HG02759 (cell line): Measurements from ENCODE around the gene GPRIN2.
"Not testable (repeated sequence)": the region's sequence is repeated elsewhere in the genome, so short reads cannot be mapped to it uniquely, and the experiment has no call there.

Experiments used
- ATAC-seq: cut with Tn5 transposase; IDR thresholded peaks from one replicate; pipeline ENCODE4 v1.9.1; 2021; ENCODE audit warnings: mild to moderate bottlenecking, moderate library complexity; ENCODE audit not compliant: unreplicated experiment

GPRIN2 gene

DNA sequence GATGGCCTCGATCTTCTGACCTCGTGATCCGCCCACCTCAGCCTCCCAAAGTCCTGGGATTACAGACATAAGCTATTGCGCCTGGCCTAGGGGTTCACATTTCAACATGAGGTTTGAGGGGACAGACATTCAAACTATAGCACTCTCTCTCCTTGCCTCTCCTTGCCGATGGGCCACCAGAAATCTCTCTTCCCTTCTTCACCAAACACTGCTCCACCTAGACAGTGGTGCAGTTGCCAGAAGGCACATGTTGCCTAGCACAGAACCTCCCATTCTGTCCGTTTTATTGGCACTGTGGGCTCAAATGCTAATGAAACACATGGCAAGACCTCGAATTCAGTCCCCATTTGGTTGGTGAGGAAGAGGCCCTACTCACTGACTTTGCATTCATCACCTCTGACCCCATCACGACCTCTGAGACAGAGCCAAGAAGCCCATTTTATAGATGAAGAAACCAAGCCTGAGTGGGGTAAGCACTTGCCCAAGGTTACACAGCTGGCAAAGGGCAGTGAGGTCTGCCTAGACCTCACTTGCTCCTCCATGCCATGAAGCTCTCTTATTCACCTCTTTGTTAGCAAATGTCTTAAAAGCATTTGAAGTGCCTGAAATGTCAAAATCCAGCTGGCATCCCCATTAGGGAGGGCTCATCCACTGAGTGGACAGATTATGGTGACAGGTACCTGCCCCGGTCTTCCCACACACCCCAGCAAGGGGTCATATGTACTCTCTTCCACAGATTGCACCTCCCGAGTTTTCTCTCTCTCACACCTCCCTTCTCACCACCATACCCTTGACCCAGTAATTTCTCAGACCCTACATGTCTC lies 34.0 kb downstream of the GPRIN2 start:
- ATAC-seq: no peak

DNA sequence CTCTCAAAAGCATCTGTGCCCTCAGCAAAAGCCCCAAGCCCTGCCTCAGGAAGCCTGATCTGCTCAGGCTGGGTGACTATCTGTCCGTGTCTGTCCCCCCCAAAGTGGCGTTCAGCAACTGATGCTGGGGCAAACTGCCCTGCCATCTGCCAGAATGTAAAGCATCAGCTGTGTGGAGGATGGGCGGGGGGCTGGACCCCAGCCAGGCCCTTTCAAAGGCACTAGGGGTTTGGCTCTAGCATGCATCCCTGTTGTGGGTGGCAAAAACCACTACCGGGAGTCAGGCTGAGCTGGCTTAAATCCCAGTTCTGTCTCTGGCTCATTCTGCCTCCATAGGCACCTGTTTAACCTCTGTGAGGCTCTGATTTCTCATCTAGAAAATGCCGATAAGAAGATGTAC lies 35.5 kb downstream of the GPRIN2 start:
- ATAC-seq: no peak

DNA sequence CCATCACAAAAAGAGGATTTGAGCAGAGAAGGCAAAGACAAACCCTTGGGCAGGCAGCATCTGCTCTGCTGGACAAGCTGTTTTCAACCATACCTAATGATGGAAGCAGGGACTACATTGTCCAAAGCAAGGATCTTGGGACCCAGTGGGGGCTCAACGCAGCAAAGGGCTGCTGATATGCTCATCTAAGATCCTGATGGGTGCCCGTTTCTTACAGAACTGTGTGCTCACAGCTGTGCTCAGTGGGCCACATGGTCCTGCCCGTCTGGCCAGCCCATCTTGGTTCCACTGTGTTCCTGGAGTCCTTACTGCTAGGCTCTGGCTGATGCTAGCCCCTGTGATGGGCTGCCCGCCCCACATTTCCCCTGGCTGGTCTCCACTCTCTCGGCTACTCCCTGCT lies 36.1 kb downstream of the GPRIN2 start:
- no peak for ATAC-seq

DNA sequence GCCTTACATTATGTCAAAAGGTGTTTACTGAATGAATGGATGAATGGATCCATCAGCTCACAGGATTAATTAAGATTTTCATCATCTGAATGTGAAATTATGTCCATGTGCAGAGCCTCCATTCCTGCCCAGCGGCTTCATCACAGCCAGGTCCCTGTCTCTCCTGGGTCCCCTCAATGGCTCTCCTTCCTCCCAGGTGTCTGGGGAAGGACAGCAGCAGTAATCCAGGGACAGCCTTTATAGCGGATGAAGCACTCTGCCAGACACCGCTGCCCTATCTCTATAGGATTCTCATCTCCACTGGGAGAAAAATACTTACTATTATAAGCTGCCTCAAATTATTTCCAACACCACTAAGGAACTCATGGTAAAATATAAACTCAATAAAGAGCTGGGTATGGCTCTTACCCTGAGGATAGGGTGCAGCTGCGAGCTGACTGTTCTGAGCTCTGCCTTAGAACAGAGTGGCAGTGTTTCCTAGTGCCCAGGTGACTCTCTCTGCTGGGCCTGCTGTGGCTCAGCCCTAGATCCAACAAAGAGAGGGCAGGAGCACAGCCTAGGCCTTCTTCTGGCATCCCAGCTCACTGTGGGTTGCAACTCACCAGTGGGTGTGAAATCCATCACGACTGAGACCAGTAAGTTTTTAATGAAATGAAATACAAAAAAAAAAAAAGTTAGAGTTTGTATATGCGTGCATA lies 38.3 kb downstream of the GPRIN2 start:
- no peak for ATAC-seq

DNA sequence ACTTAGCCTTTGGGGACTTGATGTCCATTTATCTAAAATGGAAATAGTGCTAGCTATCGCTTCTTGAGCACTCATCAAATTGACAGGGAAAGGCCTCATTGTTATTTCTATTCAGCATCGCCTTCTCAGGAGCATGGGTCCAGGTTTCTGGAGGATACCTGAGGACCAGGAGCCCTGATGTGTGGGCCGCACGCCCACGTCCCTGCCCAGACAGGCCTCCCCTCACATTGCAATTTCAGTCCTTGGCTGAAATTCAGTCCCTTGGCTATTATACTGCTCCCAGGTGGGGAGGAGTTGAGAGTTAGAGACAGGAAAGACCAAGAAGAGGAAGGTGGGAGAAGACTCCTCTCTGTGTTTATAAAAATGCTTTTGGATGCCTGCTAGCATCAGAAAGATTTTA lies 38.9 kb downstream of the GPRIN2 start:
- no peak for ATAC-seq

DNA sequence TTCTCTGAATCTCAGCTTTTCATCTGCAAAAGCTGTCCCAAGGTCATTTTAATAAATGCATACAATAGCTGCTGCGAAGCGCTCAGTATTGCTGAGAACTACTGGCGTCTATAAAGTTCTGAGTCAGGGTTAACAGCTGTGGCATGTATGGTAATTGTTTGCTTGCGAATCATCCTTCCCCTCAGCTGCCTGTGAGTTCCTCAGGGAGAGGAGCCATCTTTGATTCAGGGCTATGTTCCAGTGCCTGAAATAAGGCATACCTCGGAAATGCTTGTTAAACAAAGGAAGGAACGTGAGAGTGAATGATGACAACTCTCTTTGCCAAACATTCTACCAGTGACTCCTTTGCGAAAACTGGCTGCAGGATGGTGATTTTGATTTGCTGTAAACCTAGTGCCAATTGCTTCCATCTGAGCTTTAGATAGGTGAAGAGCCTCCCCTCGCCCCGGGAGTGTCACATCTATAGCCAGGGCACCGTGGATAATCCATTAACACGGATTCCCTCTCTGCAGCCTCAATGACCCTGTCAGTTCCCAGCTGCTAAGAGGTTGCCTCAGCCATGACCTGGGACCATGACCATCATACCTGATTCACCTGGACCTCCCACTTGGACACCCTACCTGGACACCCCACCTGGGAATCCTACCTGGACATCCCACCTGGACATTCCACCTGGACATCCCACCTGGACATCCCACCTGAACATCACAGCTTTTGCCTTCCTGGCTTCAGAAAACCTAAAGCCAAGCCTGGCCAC lies 39.6 kb downstream of the GPRIN2 start:
- ATAC-seq: no peak

DNA sequence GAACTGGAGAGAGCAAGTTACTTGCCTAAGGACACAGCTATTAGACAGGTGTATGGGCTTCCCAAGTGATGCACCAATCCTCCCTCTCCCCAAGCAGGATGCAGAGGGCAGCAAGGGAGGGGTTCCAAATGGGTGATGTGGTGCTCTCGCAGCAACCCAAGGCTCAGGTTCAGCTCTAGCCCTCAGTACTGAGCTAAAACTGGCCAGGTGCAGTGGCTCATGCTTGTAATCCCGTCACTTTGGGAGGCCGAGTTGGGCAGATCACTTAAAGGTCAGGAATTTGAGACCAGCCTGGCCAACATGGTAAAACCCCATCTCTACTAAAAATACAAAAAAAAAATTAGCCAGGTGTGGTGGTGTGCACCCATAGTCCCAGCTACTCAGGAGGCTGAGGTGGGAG lies 40.7 kb downstream of the GPRIN2 start:
- ATAC-seq: no peak

DNA sequence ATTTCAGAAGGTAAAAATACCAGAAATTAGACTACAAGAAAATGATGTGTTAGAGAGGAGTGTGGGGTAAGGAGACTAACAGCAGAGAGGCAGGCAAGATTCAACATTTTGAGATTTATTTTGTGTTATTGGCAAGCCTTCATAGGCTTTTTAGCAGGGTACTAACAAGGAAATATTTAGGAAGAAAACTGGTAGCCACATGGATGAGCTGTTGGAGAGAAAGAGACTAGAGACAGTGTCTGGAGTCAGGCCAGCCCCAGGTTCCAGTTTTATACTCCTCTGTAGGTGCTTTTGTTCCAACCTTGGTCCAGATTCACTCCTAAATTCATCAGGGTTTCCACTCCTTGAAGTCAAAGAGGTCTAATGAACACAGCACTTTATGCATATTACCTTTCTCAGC lies 41.1 kb downstream of the GPRIN2 start:
- ATAC-seq: no peak

DNA sequence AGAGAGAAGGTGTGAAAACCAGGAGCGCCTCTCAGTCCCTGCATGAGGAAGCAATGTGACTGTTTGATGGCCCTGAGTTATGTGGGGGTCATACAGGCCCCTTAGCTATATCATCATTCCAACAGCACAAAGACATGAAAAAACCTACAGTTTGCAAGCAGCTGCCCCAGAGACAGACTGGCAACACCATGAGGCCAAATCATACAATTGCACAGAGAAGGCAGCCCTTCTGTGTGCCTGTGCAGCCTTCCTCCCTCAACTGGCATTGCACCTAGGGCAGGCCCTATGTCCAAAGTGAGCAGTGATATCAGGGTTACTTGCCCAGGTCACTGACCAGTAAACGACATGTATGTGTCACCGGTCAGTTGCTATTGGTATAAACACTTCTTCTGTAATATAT lies 41.6 kb downstream of the GPRIN2 start:
- no peak for ATAC-seq

DNA sequence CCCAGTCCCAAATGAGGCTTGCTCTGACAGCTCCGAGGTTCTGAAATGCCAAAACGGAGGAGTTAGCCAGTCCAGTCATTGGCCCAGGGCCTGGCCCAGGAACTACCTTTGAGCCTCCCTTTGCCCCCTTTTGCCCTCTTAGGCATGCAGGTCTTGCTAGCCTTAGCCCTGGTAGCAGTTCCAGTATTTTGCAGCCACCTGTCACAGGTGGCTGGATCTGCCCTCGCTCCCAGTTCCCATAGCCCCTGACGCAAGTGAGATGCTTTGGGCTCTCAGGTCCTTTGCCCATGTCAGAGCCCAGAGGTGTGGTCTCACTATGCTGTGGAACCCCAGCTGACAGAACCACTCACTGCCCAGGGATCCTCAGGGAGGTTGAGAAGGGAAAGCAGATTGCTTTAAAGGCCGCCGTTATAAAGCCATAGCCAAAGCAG lies 42.0 kb downstream of the GPRIN2 start:
- no peak for ATAC-seq

DNA sequence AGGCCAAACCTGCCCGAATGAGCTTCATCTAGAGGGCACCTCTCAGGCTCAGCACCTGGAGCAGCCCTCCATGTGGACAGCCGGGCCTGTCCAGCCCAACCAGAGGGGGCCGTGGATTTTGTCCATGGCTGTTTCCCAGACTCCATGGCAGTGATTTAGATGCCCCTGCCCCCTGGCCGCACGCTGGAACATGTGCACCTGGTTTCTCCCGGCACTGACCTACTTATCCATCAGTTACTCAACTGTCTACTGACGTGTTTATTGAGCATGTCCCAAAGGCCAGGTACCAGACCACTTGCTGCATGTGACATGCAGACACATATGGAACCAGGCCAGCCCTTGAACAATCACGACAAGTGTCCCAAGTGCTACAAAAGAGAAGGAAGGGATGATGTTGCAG lies 43.1 kb downstream of the GPRIN2 start:
- not testable (repeated sequence) for ATAC-seq

DNA sequence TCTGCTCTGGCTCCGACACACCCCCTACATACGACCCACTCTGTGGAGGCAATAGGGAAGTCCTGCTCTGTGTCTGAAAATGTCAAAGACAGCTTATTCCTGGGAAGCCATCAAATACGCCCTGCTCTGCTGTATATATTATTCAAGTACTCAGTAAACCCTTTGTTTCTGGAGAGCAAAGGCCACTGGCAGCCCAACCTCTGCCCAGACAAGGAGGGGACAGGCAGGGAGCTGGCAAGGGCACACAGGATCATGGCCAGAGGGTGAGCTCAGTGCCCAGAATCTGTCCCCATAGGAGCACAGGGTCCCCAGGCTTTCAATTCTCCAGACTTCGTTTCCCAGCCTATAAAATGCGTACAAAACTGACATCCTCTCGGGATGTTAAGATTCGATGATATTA lies 43.7 kb downstream of the GPRIN2 start:
- not testable (repeated sequence) for ATAC-seq

DNA sequence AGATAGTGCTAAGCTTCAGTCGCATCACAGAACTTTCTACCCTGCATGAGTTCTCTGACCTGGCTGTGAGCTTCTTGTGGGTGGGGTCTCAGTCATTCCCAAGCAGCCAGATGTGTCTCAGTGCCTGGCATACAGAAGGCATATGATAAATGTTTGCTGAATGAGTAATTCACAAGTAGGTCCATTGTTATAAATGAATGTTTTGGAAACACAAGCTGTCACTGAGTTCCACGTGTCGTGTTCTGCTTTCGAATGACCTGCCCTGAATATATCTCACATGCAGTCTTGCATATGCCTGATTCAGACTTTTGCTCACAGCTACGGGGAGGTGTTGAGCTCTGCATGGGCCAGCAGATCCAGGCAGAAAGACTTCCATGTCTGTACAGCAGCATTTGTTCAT lies 44.5 kb downstream of the GPRIN2 start:
- not testable (repeated sequence) for ATAC-seq
